Astrocyte (in vitro differentiated cells and primary cell): ENCODE measurements around the gene CDT1. TPM values are rescaled to one million over a fixed set of nuclear protein-coding genes. Genes with fewer than 3 reads are reported as not detected.

Experiments used
- DNase-seq: peaks from one replicate; pipeline ENCODE4 v3.0.0-alpha.2; 2010; ENCODE audit warnings: low read depth
- FAIRE-seq: peaks from 2 replicates; lab custom pipeline; 2011; peaks lifted over from hg19 to GRCh38; lab: Jason Lieb, UNC
- H2AFZ ChIP-seq: 2 replicates; pipeline ENCODE4 v1.6.0; 2012; ENCODE audit warnings: low read depth, low read length, inconsistent platforms
- H3K27ac ChIP-seq: 2 replicates; pipeline ENCODE4 v1.5.1; 2011; ENCODE audit warnings: low read depth, low read length, inconsistent platforms
- H3K27me3 ChIP-seq: 2 replicates; pipeline ENCODE4 v1.6.0; 2011; ENCODE audit warnings: low read length, inconsistent platforms; ENCODE audit not compliant: insufficient read depth
- H3K36me3 ChIP-seq: 2 replicates; pipeline ENCODE4 v1.5.1; 2011; ENCODE audit warnings: low read length, inconsistent platforms; ENCODE audit not compliant: insufficient read depth
- H3K4me1 ChIP-seq: 2 replicates; pipeline ENCODE4 v1.5.1; 2011; ENCODE audit warnings: low read length, inconsistent platforms; ENCODE audit not compliant: insufficient read depth
- H3K4me2 ChIP-seq: 2 replicates; pipeline ENCODE4 v1.6.0; 2012; ENCODE audit warnings: low read length, inconsistent platforms
- H3K4me3 ChIP-seq: 2 replicates; pipeline ENCODE4 v1.5.1; 2011; ENCODE audit warnings: low read depth, mild to moderate bottlenecking, low read length, inconsistent platforms; ENCODE audit not compliant: insufficient read depth
- H3K79me2 ChIP-seq: 2 replicates; pipeline ENCODE4 v1.6.0; 2012; ENCODE audit warnings: mild to moderate bottlenecking, low read length, inconsistent platforms; ENCODE audit not compliant: insufficient read depth
- H3K9ac ChIP-seq: 2 replicates; pipeline ENCODE4 v1.6.0; 2012; ENCODE audit warnings: mild to moderate bottlenecking, low read length, inconsistent platforms
- H3K9me3 ChIP-seq: 2 replicates; pipeline ENCODE4 v1.5.1; 2012; ENCODE audit warnings: low read depth, mild to moderate bottlenecking, low read length, inconsistent platforms; ENCODE audit not compliant: insufficient read depth
- H4K20me1 ChIP-seq: 2 replicates; pipeline ENCODE4 v1.6.0; 2012; ENCODE audit warnings: low read length, inconsistent platforms; ENCODE audit not compliant: insufficient read depth
- H3K27ac Mint-ChIP-seq: one replicate; pipeline ENCODE4 v1.8.0; 2021; ENCODE audit warnings: mild to moderate bottlenecking, mixed read lengths; ENCODE audit not compliant: unreplicated experiment
- H3K27me3 Mint-ChIP-seq: one replicate; pipeline ENCODE4 v1.8.0; 2021; ENCODE audit warnings: low read depth, mixed read lengths; ENCODE audit not compliant: unreplicated experiment
- H3K36me3 Mint-ChIP-seq: one replicate; pipeline ENCODE4 v1.8.0; 2021; ENCODE audit warnings: low read depth, mixed read lengths; ENCODE audit not compliant: unreplicated experiment
- H3K4me1 Mint-ChIP-seq: one replicate; pipeline ENCODE4 v1.8.0; 2021; ENCODE audit warnings: low read depth, mixed read lengths; ENCODE audit not compliant: unreplicated experiment
- H3K4me3 Mint-ChIP-seq: one replicate; pipeline ENCODE4 v1.8.0; 2021; ENCODE audit warnings: mild to moderate bottlenecking, moderate library complexity, mixed read lengths; ENCODE audit not compliant: unreplicated experiment
- H3K9me3 Mint-ChIP-seq: one replicate; pipeline ENCODE4 v1.8.0; 2021; ENCODE audit warnings: mild to moderate bottlenecking, mixed read lengths; ENCODE audit not compliant: unreplicated experiment
- EZH2 ChIP-seq: IDR thresholded peaks from 2 replicates; pipeline ENCODE4 v1.6.1; 2012; ENCODE audit warnings: mild to moderate bottlenecking, low read length, inconsistent platforms; ENCODE audit not compliant: insufficient read depth
- total RNA-seq: library from RNA; stranded (reverse); gene quantifications from 2 replicates; pipeline ENCODE4 v1.2.1, GENCODE V29; 2021
- TF ChIP-seq, protein P1 (sequence below): IDR thresholded peaks from 2 replicates; pipeline ENCODE4 v1.5.1; 2011; ENCODE audit warnings: low read depth, mild to moderate bottlenecking, inconsistent platforms, low read length, moderate library complexity; ENCODE audit not compliant: insufficient read depth

The CDT1 gene
- total RNA-seq, 1 donor from 2014 or later, result 4.7 TPM

GRCh38 chr16:88769617-88770460, 33.8 kb upstream of the CDT1 start:
- peak overlapping the region; percentile 40 for H3K4me3 Mint-ChIP-seq
- peaks cover 55% of the 10 kb centered on the region for H3K4me1 Mint-ChIP-seq
- H3K27me3 Mint-ChIP-seq, result no peaks in the 10 kb centered on the region
- no peak for TF ChIP-seq EZH2
- TF ChIP-seq, protein P1, sequence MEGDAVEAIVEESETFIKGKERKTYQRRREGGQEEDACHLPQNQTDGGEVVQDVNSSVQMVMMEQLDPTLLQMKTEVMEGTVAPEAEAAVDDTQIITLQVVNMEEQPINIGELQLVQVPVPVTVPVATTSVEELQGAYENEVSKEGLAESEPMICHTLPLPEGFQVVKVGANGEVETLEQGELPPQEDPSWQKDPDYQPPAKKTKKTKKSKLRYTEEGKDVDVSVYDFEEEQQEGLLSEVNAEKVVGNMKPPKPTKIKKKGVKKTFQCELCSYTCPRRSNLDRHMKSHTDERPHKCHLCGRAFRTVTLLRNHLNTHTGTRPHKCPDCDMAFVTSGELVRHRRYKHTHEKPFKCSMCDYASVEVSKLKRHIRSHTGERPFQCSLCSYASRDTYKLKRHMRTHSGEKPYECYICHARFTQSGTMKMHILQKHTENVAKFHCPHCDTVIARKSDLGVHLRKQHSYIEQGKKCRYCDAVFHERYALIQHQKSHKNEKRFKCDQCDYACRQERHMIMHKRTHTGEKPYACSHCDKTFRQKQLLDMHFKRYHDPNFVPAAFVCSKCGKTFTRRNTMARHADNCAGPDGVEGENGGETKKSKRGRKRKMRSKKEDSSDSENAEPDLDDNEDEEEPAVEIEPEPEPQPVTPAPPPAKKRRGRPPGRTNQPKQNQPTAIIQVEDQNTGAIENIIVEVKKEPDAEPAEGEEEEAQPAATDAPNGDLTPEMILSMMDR, result no peak
- Histone ChIP-seq H2AFZ (no peak overlapping the region), H3K4me1 (peaks cover 82% of the 10 kb centered on the region), H3K27ac (peak overlapping the region; percentile 78), H3K4me2 (peak overlapping the region; percentile 79), H3K27me3 (no peaks in the 10 kb centered on the region), H3K9me3 (no peaks in the 10 kb centered on the region), H3K36me3 (no peaks in the 10 kb centered on the region), H3K9ac (peak overlapping the region; percentile 68), H4K20me1 (peaks cover 96% of the 10 kb centered on the region), H3K79me2 (peaks cover 92% of the 10 kb centered on the region), H3K4me3 (no peak overlapping the region)
- FAIRE-seq, result no peak
- H3K36me3 Mint-ChIP-seq, result peaks cover 4% of the 10 kb centered on the region
- no peak overlapping the region for H3K27ac Mint-ChIP-seq
- H3K9me3 Mint-ChIP-seq, result no peaks in the 10 kb centered on the region
- no peak for DNase-seq

DNA sequence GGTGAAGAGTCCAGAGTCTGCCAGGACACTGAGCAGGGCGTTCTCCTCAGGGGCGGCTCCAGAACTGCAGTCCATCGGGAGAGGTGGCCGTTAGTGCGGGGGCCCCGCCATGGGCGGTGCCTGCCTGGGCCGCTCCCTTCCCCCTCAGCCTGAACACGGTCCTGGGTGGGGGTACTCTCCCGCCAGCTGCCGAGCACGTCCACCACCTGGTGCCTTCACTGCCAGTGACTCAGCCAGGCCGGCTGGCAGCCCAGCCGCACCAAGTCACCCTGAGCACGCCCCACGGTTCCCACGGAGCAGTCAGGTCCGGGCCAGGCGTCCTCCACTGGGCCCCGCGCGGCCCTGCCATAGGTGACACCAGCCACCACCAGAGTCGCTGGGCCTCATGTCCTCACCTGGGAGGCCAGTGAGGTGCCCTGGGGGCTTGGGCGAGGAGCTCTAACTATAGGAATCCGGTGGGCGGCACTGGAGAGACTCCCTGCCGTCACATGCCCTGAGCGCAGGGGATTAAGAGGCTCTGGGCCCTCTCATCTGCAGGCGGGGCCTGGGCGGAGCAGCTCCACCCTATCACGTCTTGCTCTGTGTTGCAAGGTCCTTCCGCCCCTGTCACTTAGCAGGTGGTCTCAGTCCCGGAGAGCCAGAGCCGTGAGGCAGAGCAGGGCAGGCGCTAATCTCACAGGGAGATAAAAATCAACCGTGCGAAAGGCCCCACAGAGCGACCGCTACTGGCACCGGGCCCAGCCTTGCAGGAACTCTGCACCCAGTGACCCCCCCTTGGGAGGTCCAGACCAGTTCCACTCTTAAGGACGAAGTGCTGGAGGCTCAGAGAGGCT, 32.9 kb upstream of the CDT1 start:
- Mint-ChIP-seq H3K27me3 (no peaks in the 10 kb centered on the region), H3K36me3 (peaks cover 4% of the 10 kb centered on the region), H3K9me3 (no peaks in the 10 kb centered on the region), H3K27ac (peak overlapping the region; percentile 66), H3K4me3 (no peak overlapping the region), H3K4me1 (peaks cover 50% of the 10 kb centered on the region)
- Histone ChIP-seq H3K36me3 (no peaks in the 10 kb centered on the region), H3K4me1 (peaks cover 78% of the 10 kb centered on the region), H3K4me2 (peak overlapping the region; percentile 79), H3K9ac (peak overlapping the region; percentile 68), H3K27me3 (no peaks in the 10 kb centered on the region), H3K9me3 (no peaks in the 10 kb centered on the region), H3K4me3 (peak overlapping the region; percentile 2), H2AFZ (no peak overlapping the region), H3K27ac (peak overlapping the region; percentile 78), H4K20me1 (peaks cover 96% of the 10 kb centered on the region), H3K79me2 (peaks cover 92% of the 10 kb centered on the region)
- TF ChIP-seq EZH2, result no peak
- TF ChIP-seq, protein P1, result no peak
- DNase-seq, result peak; percentile 80
- FAIRE-seq, result no peak
